MM.1S (cell line): ENCODE results near the gene SLC22A3.

Experiments
- CTCF ChIP-seq: fragments of 300-600 bp; sonication (generic); IDR thresholded peaks from 2 replicates; pipeline ENCODE4 v1.5.1; 2016; ENCODE audit warnings: antibody characterized with exemption, low read length, mixed read lengths
- EZH2phosphoT487 ChIP-seq: fragments of 300-600 bp; sonication (generic); IDR thresholded peaks from 2 replicates; pipeline ENCODE4 v1.6.1; 2018; ENCODE audit warnings: antibody characterized with exemption, low read length

DNA sequence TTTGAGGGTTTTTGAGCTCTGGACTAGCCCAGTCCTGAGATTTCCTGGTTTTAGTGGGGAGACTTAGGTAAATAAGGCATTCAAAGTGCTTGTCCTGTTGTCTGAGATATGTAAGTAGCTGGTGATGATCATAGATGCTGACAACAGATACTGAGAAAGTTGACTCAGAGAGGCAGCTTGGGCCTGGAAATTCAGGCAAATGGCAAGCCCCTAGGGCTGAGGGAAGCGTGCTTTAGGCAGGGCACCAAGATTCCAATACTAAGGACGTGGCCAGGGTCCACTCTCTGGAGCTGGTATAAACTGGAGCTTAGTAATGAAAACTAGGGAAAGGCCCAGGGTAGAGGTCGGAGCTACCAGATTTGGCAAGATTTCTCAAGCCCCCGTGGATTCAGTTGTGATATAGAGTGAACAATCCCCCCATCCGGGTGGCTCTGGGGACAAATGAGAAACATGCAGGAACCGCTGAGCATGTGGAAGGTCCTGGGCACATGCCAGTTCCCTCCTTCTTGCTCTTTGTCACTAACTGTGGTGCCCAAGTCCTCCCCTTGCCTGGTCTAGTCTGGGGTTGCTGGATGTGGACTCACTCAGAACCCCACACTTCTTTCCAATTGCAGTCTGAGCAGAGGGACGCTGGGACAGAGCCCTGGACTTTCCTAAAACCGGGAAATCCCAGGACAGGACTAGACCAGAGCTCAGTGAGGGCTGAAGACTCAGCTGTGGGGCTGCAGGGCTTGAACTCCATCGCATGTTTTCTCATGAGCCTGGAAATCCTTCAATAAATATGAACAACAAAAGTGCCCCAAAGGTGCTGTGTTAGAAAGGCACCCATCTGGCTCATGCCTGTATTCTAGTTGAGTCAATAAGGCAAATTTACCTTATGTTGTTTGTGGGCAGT lies 10.3 kb downstream of the SLC22A3 start:
- TF ChIP-seq CTCF (no peak), EZH2phosphoT487 (no peak)
